ENCODE data around the gene NOP9. TPM values are rescaled to one million over a fixed set of nuclear protein-coding genes. Genes with fewer than 3 reads are reported as not detected.

NOP9 gene
- total and polyA plus RNA-seq, 9 of the 15 experiments (the other 6 are each of a cell fraction or from before 2014, with no cell fraction given), result 1.0 to 27.9 (median 15.1) TPM

DNA sequence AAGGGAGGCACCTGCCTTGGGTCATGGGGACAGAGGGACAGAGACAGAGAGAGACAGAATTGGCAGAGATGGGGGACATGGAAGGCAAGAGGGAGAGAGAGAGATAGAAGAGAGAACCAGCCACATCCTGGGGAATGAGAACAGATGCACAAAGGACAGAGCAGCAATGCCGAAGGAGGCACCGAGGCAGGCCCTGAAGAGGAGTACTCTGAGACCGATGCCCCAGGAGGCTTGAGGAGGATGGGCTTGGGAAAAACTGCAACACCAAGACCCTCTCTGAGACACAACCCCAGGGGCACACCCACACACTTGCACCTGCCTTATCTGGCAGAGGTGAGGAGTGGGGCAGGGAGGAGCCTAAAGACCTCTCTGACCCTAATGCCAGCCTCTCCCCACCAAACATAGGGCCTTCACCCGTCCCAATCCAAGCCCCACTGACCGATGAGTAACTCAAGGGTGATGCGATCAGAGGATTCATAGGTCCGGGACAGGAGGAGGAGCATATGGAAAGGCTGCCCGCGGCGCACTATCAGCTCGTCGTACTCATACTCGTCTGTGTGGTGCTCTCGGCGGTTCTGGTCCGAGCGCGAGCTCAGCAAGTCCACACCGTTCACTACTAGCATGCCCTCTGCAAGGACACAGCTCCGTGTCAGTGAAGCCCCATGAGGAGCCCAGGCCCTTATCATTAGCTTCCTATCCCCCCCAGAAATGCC lies 38.2 kb upstream of the NOP9 start (continued):
- TF ChIP-seq, protein P1, sequence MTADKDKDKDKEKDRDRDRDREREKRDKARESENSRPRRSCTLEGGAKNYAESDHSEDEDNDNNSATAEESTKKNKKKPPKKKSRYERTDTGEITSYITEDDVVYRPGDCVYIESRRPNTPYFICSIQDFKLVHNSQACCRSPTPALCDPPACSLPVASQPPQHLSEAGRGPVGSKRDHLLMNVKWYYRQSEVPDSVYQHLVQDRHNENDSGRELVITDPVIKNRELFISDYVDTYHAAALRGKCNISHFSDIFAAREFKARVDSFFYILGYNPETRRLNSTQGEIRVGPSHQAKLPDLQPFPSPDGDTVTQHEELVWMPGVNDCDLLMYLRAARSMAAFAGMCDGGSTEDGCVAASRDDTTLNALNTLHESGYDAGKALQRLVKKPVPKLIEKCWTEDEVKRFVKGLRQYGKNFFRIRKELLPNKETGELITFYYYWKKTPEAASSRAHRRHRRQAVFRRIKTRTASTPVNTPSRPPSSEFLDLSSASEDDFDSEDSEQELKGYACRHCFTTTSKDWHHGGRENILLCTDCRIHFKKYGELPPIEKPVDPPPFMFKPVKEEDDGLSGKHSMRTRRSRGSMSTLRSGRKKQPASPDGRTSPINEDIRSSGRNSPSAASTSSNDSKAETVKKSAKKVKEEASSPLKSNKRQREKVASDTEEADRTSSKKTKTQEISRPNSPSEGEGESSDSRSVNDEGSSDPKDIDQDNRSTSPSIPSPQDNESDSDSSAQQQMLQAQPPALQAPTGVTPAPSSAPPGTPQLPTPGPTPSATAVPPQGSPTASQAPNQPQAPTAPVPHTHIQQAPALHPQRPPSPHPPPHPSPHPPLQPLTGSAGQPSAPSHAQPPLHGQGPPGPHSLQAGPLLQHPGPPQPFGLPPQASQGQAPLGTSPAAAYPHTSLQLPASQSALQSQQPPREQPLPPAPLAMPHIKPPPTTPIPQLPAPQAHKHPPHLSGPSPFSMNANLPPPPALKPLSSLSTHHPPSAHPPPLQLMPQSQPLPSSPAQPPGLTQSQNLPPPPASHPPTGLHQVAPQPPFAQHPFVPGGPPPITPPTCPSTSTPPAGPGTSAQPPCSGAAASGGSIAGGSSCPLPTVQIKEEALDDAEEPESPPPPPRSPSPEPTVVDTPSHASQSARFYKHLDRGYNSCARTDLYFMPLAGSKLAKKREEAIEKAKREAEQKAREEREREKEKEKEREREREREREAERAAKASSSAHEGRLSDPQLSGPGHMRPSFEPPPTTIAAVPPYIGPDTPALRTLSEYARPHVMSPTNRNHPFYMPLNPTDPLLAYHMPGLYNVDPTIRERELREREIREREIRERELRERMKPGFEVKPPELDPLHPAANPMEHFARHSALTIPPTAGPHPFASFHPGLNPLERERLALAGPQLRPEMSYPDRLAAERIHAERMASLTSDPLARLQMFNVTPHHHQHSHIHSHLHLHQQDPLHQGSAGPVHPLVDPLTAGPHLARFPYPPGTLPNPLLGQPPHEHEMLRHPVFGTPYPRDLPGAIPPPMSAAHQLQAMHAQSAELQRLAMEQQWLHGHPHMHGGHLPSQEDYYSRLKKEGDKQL (CRISPR knock-in tag; IDR thresholded peaks at IDR 0.05; ENCODE audit: borderline replicate concordance), result no peak
- no peak for TF ChIP-seq ZNF668 (CRISPR knock-in tag; IDR thresholded peaks at IDR 0.05)
- TF ChIP-seq ZNF143 (CRISPR knock-in tag; IDR thresholded peaks at IDR 0.05), result no peak
- no peak for TF ChIP-seq HMBOX1 (IDR thresholded peaks at IDR 0.05)
- TF ChIP-seq, protein P2, sequence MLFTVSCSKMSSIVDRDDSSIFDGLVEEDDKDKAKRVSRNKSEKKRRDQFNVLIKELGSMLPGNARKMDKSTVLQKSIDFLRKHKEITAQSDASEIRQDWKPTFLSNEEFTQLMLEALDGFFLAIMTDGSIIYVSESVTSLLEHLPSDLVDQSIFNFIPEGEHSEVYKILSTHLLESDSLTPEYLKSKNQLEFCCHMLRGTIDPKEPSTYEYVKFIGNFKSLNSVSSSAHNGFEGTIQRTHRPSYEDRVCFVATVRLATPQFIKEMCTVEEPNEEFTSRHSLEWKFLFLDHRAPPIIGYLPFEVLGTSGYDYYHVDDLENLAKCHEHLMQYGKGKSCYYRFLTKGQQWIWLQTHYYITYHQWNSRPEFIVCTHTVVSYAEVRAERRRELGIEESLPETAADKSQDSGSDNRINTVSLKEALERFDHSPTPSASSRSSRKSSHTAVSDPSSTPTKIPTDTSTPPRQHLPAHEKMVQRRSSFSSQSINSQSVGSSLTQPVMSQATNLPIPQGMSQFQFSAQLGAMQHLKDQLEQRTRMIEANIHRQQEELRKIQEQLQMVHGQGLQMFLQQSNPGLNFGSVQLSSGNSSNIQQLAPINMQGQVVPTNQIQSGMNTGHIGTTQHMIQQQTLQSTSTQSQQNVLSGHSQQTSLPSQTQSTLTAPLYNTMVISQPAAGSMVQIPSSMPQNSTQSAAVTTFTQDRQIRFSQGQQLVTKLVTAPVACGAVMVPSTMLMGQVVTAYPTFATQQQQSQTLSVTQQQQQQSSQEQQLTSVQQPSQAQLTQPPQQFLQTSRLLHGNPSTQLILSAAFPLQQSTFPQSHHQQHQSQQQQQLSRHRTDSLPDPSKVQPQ (CRISPR knock-in tag; IDR thresholded peaks at IDR 0.05; ENCODE audit: borderline replicate concordance), result no peak
- TF ChIP-seq, protein P3, sequence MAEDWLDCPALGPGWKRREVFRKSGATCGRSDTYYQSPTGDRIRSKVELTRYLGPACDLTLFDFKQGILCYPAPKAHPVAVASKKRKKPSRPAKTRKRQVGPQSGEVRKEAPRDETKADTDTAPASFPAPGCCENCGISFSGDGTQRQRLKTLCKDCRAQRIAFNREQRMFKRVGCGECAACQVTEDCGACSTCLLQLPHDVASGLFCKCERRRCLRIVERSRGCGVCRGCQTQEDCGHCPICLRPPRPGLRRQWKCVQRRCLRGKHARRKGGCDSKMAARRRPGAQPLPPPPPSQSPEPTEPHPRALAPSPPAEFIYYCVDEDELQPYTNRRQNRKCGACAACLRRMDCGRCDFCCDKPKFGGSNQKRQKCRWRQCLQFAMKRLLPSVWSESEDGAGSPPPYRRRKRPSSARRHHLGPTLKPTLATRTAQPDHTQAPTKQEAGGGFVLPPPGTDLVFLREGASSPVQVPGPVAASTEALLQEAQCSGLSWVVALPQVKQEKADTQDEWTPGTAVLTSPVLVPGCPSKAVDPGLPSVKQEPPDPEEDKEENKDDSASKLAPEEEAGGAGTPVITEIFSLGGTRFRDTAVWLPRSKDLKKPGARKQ (CRISPR knock-in tag; IDR thresholded peaks at IDR 0.05), result no peak
